ENCODE measurements around the gene FPR1.
A peak's percentile ranks its signal among the peaks of the same experiment; 100 is the strongest.

Gene FPR1, protein sequence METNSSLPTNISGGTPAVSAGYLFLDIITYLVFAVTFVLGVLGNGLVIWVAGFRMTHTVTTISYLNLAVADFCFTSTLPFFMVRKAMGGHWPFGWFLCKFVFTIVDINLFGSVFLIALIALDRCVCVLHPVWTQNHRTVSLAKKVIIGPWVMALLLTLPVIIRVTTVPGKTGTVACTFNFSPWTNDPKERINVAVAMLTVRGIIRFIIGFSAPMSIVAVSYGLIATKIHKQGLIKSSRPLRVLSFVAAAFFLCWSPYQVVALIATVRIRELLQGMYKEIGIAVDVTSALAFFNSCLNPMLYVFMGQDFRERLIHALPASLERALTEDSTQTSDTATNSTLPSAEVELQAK

DNA sequence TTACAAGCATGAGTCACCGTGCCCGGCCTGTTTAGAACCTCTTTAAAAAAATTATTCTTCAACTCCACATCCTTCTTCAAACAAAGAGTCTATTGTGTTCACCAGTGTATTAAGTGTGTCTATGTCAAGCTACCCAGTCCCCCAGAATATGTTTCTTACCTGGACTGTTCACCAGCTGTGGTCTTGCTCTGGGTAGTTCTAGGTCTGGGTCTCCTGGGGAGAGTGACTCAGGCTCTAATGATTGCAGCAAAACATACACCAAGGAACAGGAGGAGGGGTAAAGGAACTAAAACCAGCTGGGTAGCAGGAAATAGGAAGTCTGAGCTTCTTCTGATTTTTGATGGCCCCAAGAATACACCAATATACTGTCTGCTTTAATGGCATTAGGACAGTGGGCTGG, at the start of gene FPR1:
TSS of gene FPR1 (minus strand) at position 224 of the 400 bp plus-strand sequence. CDS start 4,884 bp downstream, outside the sequence.
- peak; percentile 87 for DNase-seq

DNA sequence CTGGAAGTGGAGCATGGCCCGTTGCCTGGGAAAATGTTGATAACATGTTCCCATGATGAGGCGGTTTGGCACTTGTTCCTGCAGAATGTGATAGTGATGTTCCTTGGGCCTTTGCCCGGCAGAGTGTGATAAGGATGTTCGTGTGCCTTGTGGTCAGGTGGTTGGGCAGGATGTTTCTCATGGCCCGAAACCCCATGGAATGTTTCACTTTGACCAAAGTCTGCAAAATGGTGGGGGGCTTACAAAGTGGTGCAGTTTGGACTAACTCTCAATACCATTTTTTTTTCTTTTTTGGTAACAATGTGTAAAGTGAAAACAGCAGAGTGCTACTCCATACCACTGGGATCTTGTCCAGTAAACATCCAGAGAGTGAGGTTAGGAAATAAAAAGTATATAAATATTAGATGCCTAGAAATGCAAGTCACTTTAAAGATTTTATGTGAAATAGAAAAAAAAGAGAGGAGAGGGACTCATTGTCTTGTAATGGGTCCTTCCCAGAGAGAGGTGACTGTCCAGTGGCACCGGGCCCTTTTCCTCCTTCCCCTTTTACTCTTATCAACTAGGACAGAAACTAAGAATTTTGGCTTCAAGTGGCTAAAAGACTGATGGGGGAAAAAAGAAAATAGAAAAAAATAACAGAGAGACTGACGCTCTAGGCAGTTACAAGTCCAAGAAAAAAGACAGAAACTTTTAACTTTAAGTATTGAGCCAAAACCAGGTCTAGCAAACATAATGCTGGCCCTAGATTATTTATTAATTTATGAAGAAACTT, 49.0 kb upstream of the FPR1 start:
- DNase-seq: no peak

DNA sequence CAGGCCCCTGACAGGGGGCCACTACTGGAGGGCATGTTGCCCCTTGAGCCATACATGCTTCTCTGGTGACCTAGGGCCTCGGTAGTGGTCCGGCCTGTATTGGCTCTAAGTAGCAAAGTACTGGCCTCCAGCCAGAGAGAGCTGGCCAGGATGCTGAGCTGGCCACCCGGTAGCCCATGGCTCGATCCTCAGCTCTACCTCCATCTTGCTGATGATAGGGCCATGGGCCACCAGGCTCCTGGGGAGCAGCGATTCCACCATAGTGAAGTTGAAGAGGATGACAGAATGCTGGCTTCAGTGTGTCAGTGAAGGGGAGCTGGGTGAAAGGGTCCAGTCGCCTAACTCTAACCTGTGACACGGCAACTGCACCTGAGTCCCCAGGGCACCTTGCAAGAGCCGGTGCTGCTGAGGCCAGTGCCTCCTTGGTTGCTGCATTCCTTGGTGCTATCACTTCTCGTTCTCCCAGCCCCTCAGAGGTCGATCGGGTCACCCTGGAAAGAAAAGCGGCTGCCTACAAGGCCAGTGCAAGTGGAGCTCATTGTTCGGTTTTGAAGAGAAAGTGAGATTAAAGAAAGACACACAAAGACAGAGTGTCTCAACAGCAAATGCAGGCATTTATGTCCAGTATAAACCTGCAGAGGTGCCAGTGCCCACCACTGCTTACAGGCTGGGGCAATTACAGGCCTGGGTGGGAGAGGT, 48.2 kb upstream of the FPR1 start:
- no peak for DNase-seq

DNA sequence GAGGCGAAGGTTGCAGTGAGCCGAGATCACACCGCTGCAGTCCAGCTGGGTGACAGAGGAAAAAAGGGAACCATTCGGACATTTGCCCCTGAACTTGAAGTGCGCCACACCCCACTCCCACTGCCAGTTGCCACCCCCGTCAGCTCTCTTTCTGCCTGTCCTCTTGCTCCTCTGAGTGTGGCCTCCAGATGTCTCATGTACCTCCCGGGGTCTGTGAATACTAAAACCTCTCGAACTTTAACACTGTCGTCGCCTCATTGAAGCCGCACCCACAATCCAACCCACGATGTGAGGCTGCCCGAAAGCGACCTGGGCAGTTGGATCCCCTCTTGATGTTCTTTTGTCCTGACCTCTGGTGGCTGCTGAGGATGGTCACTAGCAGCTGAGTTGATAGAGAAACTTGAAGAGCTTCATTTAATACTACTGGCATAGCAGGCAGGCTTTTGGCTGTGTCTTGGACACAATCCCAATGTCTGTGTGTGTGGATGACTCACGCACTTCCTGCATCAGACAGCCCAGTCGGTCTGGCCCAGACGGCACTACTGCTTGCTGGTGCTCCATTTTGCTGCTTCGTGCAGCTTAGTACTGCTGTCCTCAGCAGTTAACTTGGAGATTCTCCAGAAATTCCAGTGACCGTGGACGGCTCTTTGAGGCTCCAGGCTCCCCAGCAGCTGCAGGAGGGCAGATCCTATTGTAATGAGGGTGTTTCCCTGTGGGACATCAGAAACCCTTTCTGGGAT, 47.5 kb upstream of the FPR1 start:
- peak; percentile 90 for DNase-seq

DNA sequence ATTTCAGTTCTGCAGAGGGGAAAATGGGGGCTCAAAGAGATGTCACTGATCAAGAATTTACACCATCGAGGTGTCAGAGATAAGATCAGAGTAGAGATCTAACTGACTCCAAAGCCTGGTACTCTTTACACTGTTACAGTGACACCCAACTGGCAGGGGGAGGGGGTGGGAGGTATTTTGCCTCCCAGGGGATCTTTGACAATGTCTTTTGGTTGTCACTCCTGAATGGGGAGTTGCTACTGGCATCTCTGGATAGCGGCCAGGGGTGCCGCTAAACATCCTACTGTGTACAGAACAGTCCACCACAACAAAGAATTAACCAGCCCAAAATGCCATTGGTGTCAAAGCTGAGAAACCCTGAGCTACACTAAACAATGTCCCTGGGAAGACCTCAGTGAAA, 46.4 kb upstream of the FPR1 start:
- no peak for DNase-seq

DNA sequence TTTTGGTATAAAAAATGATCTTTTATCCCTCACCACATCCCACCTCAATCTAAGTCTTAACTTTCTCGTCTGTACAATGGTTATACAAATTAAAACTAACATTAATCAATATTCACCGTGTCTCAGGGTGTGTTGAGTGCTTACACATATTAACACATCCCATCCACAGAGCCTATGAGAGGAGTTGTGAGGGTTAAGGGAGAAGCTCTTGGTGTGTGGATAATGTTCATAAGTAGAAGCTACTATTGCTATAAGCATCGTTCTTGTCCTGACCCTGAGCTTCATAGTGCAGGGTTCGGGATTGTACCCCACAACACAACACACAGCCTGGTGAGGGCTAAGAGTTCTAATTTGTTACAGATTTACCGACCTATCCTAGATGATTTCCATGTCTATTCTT, 45.8 kb upstream of the FPR1 start:
- no peak for DNase-seq

DNA sequence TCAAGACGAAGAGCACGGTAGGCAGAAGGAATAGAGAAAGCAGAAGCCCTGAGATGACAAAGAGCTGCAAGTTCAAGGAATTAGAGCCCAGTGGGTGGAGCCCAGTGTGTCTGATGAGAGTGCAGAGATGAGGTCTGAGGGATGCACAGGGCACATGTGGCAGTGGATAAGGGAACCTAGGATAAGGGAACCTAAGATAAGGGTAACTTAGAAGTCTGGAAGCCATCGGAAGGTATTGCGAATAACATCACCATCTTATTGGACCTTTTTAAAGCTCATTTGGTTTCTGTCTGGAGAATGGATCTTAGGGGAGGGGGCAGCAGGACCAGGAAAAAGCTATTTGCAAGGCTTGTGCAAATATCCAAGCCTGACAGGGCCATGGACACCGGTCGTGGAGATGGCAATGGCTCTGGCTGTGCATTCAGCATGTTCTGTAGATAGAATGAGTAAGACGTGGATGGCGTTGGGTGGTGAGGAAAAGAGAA, 44.6 kb upstream of the FPR1 start:
- peak; percentile 86 for DNase-seq

DNA sequence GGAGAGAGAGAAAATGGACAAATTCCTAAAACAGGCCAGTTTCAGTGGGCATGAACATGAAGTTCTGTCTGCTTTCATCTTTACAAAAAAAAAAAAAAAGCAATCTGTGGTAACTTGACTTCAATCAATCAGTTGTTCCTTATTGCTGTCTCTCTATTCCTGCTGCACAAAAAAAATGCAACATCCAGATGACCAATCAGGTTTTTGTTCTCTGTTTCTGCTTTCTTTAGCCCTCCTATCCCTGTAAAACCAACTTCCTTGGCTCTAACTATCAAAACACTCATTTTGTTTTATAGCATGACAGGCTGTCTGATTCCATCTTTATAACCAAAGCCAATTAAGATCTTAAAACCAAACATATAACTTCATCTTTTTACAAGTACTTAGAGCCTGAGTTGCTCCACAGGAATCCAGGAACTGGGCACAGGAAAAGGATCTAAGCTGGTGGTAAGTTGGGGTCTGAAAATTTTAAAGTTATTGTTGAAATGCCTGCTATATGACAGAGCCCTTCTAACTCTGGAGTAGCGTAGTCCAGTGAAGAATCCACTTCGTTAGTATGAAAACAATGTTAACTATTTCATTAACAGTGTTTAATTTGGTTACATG, 43.3 kb upstream of the FPR1 start, which contains the start of gene FPR3:
TSS of gene FPR3 (plus strand) at position 273 of the 606 bp plus-strand sequence. CDS start 28,592 bp downstream, outside the sequence.
- peak; percentile 69 for DNase-seq

DNA sequence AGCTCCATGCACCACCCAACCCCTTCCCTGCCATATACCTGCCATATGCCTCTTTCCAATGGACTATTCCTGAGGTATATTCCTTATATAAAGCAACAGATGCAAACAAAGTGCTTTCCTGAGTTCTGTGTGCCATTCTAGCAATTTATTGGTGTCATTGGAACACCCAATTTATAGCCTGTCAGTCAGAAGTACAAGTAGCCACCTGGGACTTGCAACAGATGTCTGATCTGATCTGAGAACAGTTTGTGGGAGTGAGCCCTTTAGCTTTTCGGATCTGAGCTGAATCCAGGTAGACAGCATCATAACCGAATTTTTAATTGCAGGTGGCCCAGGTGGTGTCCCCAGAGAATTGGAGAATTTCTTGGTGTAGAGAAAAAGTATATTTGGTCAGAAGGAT, 42.3 kb upstream of the FPR1 start:
- no peak for DNase-seq

DNA sequence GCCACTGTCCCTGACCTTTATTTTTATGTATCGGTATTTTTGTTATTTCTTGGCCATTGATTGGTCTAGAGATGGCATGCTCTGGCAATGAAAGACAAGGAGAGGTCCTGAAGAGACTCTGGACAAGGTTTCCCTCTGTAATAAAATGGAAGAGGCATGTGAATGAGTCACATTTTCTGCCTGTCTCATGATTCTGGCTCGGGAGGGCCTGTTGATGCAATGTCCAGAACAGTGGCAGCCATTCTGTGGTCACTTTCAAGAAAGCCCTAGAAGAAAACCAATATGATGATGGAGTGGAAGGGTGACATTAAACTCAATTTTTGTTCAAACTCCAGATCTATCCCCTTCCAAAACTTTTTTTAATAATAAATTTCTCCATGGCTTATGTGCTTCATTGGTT, 41.3 kb upstream of the FPR1 start:
- peak; percentile 44 for DNase-seq

DNA sequence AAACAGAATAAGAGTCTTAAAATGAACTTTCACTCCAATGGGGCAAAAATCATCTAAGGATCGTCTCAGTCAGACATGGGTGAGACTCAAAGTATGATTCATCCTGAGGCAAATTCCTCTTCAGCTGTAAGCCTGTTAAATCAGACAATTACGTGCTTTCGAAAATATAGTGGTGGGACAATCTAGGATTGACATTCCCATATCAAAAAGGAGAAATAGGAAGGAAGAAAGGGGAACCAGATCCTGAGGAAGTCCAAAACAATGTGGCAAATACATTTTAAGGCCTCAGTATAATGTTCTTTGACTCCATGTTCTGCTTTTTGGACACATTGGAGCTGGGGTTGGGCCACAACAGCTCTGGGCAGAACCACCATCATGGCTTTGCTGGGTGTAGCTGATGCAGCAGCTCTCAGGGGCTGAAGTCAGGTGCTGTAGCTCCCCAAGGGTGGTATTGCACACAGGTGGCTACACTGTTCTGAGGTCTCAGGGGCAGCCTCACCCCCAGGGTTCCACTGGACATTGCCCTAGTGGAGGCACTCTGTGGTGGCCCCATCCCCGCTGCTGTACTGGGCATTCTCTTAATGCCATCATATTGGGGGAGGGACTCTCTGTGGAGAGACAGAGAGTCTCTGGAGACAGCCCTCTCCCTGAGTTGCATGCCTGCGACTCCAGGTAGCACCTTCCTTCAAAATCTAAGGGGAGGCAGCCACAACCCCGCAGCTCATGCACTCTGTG, 37.5 kb upstream of the FPR1 start:
- DNase-seq: peak; percentile 90

DNA sequence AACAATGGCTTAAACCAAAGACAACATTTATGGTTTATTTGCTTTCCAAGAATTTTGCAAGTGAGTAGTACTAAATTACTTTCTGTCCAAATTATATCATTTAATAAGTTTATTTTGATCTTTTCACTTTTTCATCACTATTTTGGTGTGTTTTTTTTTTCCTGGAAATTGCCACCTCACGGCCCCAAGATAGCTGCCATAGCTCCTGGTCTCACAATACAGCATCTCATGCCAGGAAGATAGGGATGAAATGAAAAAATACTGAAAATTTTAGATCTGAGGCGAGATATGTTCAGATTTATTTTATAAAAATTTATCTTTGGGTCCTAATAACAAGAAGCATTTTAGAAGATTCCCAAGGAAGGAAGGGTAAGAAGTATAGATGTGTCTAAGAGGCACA, 36.4 kb upstream of the FPR1 start:
- DNase-seq: no peak

DNA sequence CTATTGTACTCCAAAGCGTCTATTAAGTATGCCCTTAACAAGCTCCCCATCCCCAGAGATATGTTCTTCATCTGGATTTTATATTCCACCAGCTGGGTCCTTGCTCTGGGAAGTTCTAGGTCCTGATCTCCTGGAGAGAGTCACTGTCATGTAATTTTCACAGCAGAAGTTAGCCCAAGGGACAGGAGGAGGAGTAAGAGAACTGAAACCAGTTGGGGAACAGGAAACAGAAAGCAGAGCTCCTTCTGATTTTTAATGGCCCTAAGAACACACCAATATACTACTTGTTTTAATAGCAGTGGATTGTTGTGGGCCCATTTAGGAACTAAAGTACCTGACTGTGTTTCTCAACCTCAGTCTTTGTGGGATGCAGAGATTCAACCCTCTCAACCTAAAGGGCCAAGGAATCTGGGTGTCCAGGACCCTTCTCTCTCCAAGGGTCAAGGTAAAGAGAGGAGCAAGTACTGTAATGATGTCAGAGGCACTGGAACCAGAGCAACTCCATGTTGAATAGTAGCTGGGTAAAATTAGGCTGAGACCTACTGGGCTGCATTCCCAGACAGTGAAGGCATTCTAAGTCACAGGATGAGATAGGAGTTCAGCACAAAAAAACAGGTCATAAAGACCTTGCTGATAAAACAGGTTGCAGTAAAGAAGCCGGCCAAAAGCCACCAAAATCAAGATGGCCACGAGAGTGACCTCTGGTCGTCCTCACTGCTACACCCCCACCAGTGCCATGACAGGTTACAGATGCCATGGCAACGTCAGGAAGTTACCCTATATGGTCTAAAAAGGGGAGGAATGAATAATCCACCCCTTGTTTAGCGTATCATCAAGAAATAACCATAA, 35.2 kb upstream of the FPR1 start:
- peak; percentile 89 for DNase-seq

DNA sequence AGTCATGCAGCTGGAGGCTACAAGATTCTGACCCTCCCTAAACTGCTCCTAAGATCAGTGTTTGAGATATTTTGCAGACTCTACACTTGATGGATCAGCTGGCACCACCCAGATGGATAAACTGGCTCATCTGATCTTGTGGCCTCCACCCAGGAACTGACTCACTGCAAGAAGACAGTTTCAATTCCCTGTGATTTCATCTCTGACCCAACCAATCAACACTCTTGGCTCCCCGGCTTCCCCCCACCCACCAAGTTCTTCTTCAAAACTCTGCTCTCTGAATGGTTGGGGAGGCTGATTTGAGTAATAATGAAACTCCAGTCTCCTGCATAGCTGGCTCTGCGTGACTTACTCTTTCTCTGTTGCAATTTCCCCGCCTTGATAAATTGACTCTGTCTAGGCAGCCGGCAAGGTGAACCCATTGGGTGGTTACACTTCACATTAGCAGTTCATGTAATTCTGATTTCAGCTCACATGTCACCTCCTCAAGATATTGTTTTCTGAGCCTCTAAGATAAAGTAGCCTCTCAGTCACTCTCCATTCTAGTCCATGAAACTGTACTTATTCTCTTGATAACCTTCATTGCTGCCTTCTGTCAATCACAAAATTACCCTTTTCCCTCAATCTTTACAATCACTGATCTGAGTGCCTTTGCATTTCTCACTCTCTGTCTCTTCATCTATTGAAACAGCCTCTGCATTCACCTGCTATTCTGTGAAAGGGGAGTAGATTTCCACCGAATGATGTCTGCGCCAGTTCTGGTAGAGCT, 33.4 kb upstream of the FPR1 start:
- peak; percentile 99 for DNase-seq

DNA sequence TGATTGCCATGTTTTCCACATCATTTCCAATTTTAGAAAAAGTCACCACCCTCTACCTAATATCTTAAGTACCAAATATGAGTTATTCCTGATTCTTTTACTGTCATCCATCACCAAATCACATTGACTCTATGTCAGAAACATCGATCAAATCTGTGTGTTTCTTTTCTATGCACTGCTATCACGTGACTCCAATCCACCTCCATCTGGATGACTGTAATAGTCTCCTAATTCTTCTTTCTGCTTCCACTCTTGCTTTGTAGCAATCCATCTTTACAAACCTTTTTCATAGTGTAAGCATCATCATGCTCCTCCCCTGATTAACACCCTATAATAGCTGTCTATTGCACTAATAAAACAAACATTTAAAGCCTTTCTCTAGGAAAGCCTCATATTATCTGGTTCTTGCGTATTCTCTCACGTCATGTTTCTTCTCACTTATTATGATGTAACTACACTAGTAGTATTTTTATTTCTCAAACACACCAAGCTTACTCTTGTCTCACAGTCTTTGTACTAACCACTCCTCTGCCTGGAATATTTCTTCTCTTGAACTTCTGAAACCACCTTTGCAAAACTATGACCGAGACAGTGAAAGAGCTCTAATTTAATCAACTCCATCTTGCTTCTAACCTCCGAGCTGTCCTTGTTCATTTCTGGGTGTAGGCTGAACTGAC, 32.6 kb upstream of the FPR1 start:
- peak; percentile 42 for DNase-seq

DNA sequence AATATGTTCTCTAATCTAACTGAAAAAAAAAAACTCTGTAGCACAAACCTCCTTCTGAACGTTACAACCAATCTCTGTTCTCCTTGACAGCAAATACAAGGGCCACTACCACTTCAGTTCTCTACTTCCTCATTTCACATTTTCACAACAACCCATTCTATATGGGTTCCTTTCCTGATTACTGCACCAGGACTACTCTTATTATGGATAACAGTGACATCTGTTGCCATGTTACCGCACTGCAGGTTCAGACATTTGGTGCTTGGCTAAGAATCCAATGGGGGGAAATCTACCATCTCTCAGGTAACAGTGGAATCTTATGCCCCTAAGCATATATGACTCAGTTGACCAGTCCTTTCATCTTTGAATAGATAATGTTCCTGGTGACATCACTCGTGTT, 31.7 kb upstream of the FPR1 start:
- DNase-seq: peak; percentile 79

DNA sequence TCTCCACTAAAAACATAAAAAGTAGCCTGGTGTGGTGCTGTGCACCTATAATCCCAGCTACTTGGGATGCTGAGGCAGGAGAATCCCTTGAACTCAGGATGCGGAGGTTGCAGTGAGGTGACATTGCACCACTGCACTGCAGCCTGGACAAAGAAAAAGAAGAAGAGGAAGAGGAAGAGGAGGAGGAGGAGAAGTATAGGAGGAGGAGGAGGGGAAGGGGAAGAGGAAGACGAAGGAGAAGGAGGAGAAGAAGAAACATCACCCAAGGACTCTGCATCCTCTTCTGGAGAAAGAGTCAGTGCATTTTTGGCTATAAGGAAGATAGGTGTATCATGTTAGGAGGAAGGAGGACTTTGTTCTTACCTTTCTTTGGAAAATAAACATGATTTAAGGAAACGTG, 30.3 kb upstream of the FPR1 start:
- DNase-seq: no peak

DNA sequence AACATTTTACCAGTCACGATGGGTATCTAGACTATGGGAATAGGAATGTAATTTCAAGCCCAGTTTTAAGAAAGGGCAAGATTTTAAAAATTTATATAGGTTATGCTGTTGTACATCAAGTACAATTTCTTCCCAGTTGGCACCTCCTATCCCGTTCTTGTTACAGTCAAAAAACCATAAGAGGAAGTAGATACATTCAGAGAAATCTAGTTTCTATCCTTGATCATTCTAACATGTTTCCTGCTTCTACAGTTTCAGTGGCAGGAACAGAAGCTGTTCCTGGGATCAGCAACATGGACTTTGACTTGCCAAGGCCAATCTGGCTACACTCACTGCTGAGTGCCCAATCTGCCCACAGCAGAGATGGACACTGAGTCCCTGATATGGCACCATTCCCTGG, 28.6 kb upstream of the FPR1 start:
- peak; percentile 51 for DNase-seq

DNA sequence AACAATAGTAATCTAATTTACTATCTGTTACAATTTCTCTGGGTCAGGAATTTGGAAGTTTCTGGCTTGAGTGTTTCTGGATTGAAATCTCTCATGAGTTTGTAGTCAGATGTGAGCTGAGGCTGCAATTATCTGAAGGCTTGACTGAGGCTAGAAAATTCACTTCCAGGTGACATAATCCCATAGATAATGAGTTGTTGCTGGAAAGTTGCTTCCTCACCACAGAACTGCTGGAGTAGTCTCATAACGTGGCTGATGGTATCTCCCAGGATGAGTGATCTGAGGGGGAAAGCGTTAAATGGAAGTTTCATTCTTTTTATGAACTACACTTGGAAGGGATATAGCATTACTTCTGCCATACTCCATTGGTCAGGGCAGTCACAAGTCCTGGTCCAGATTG, 28.0 kb upstream of the FPR1 start:
- DNase-seq: no peak
